H1 (cell line): ENCODE results near the gene PDZD11. TPM values are rescaled to one million over a fixed set of nuclear protein-coding genes. Genes with fewer than 3 reads are reported as not detected.

ENCODE experiments used
- CTCF ChIA-PET: fragments of 300-600 bp; sonication (Branson Sonifier 250); formaldehyde crosslinking; loops from one replicate; lab custom pipeline; 2021; ENCODE audit not compliant: partially characterized antibody; lab: Charles Lee
- POLR2A ChIA-PET: fragments of 300-600 bp; sonication (Branson Sonifier 250); formaldehyde crosslinking; loops from one replicate; lab custom pipeline; 2021; ENCODE audit warnings: inconsistent platforms; ENCODE audit not compliant: partially characterized antibody; lab: Charles Lee
- DNase-seq, 2 experiments: peaks; one replicate each; pipeline versions ENCODE4 v3.0.0 to v3.0.0-alpha.2; 2010 to 2022; ENCODE audit warnings: low spot score in 2 of 2, low read depth in 1 of 2, mixed read lengths in 1 of 2
- FAIRE-seq: peaks from 2 replicates; lab custom pipeline; 2011; peaks lifted over from hg19 to GRCh38; lab: Jason Lieb, UNC
- H2AFZ ChIP-seq: 2 replicates; pipeline ENCODE4 v1.8.1; 2012; ENCODE audit warnings: low read length, inconsistent platforms
- H2AK5ac ChIP-seq: 2 replicates; pipeline ENCODE4 v1.6.1; 2013; ENCODE audit warnings: low read depth, low read length
- H2BK120ac ChIP-seq: replicated peaks from 2 replicates; pipeline ENCODE3; 2013; ENCODE audit warnings: low read depth, low read length, inconsistent platforms
- H2BK12ac ChIP-seq: 2 replicates; pipeline ENCODE4 v1.6.1; 2013; ENCODE audit warnings: low read depth, low read length
- H2BK15ac ChIP-seq: 2 replicates; pipeline ENCODE4 v1.6.1; 2013; ENCODE audit warnings: low read length
- H2BK20ac ChIP-seq: 2 replicates; pipeline ENCODE4 v1.6.1; 2013; ENCODE audit warnings: low read length
- H2BK5ac ChIP-seq: 2 replicates; pipeline ENCODE4 v1.6.1; 2013; ENCODE audit warnings: low read depth, low read length
- H3K14ac ChIP-seq: 2 replicates; pipeline ENCODE4 v1.6.1; 2013; ENCODE audit warnings: inconsistent platforms; ENCODE audit not compliant: insufficient read length
- H3K18ac ChIP-seq: 2 replicates; pipeline ENCODE4 v1.6.1; 2013; ENCODE audit warnings: low read length; ENCODE audit errors: extremely low read depth
- H3K23ac ChIP-seq: 2 replicates; pipeline ENCODE4 v1.6.1; 2013; ENCODE audit warnings: inconsistent platforms; ENCODE audit not compliant: insufficient read length
- H3K23me2 ChIP-seq: 2 replicates; pipeline ENCODE4 v1.6.1; 2013; ENCODE audit warnings: low read depth, low read length
- H3K27ac ChIP-seq: 2 replicates; pipeline ENCODE4 v1.6.1; 2011; ENCODE audit warnings: low read depth, low read length, inconsistent platforms
- H3K27me3 ChIP-seq, 4 experiments: replicated peaks in 1 of 4; 1 replicate in 1 of 4; 2 replicates in 3 of 4; pipeline versions ENCODE4 v1.6.1 to v1.8.1; 2011 to 2013; ENCODE audit warnings: low read length in 3 of 4, mild to moderate bottlenecking in 3 of 4, inconsistent platforms in 2 of 4, mixed read lengths in 2 of 4, moderate library complexity in 1 of 4; ENCODE audit not compliant: control insufficient read depth in 3 of 4, insufficient read depth in 3 of 4; ENCODE audit errors: extremely low read depth in 1 of 4
- H3K36me3 ChIP-seq, 4 experiments: 2 replicates each; pipeline versions ENCODE4 v1.6.1 to v1.8.1; 2011 to 2013; ENCODE audit warnings: mild to moderate bottlenecking in 4 of 4, low read length in 3 of 4, moderate library complexity in 2 of 4, control low read depth in 1 of 4, inconsistent platforms in 1 of 4; ENCODE audit not compliant: insufficient read depth in 4 of 4, control insufficient read depth in 2 of 4
- H3K4ac ChIP-seq: replicated peaks from 2 replicates; pipeline ENCODE3; 2013; ENCODE audit warnings: low read length, low read depth, mixed read lengths, inconsistent platforms; ENCODE audit not compliant: insufficient read length
- H3K4me1 ChIP-seq, 4 experiments: replicated peaks in 1 of 4; 1 replicate in 1 of 4; 2 replicates in 3 of 4; pipeline versions ENCODE4 v1.6.1 to v1.8.1; 2011 to 2013; ENCODE audit warnings: low read length in 3 of 4, inconsistent platforms in 2 of 4, mixed read lengths in 1 of 4; ENCODE audit not compliant: insufficient read depth in 4 of 4, control insufficient read depth in 3 of 4
- H3K4me2 ChIP-seq, 2 experiments: 2 replicates each; pipeline versions ENCODE4 v1.6.1 to v1.8.1; 2011 to 2013; ENCODE audit warnings: low read depth in 2 of 2, low read length in 2 of 2, control low read depth in 1 of 2, inconsistent platforms in 1 of 2, mild to moderate bottlenecking in 1 of 2; ENCODE audit not compliant: insufficient read depth in 1 of 2
- H3K4me3 ChIP-seq, 4 experiments: fragments of 200-600, 300-600 bp in 1 of 4; sonication (generic), shearing (Covaris generic), sonication (Bioruptor Twin) in 1 of 4; 2 replicates each; pipeline versions ENCODE4 v1.5.1 to v1.8.1; 2011 to 2016; ENCODE audit warnings: low read length in 4 of 4, low read depth in 3 of 4, control low read depth in 2 of 4, inconsistent platforms in 2 of 4, mild to moderate bottlenecking in 2 of 4, mixed read lengths in 1 of 4, moderate library complexity in 1 of 4; ENCODE audit not compliant: insufficient read depth in 2 of 4; ENCODE audit errors: extremely low read depth in 1 of 4
- H3K56ac ChIP-seq: replicated peaks from 2 replicates; pipeline ENCODE3; 2013; ENCODE audit warnings: low read depth, mild to moderate bottlenecking, mixed read lengths, low read length, inconsistent platforms; ENCODE audit not compliant: insufficient read length
- H3K79me1 ChIP-seq: 2 replicates; pipeline ENCODE4 v1.6.1; 2013; ENCODE audit warnings: low read depth, low read length, control low read depth
- H3K79me2 ChIP-seq, 2 experiments: 2 replicates each; pipeline versions ENCODE4 v1.6.1 to v1.8.1; 2012 to 2013; ENCODE audit warnings: low read length in 2 of 2, mild to moderate bottlenecking in 2 of 2, inconsistent platforms in 1 of 2; ENCODE audit not compliant: insufficient read depth in 2 of 2, control insufficient read depth in 1 of 2
- H3K9ac ChIP-seq, 4 experiments: replicated peaks in 1 of 4; 1 replicate in 1 of 4; 2 replicates in 3 of 4; pipeline versions ENCODE4 v1.6.1 to v1.8.1; 2011 to 2013; ENCODE audit warnings: low read depth in 3 of 4, low read length in 3 of 4, control low read depth in 2 of 4, mild to moderate bottlenecking in 2 of 4, moderate library complexity in 2 of 4, inconsistent platforms in 1 of 4; ENCODE audit errors: extremely low read depth in 1 of 4
- H3K9me3 ChIP-seq, 2 experiments: 2 replicates each; pipeline versions ENCODE4 v1.6.1 to v1.8.1; 2012 to 2013; ENCODE audit warnings: mild to moderate bottlenecking in 2 of 2, moderate library complexity in 2 of 2, control low read depth in 1 of 2, inconsistent platforms in 1 of 2, low read depth in 1 of 2, low read length in 1 of 2, mixed read lengths in 1 of 2; ENCODE audit not compliant: insufficient read depth in 2 of 2
- H4K20me1 ChIP-seq, 2 experiments: replicated peaks in 1 of 2; 2 replicates each; pipeline versions ENCODE3 to v1.8.1; 2011 to 2013; ENCODE audit warnings: inconsistent platforms in 2 of 2, low read length in 2 of 2, mild to moderate bottlenecking in 1 of 2; ENCODE audit not compliant: insufficient read depth in 2 of 2, control insufficient read depth in 1 of 2
- H4K5ac ChIP-seq: 2 replicates; pipeline ENCODE4 v1.6.1; 2013; ENCODE audit warnings: low read length, low read depth, mixed read lengths, inconsistent platforms; ENCODE audit not compliant: insufficient read length
- H4K8ac ChIP-seq: 2 replicates; pipeline ENCODE4 v1.8.0; 2013; ENCODE audit warnings: mild to moderate bottlenecking, moderate library complexity, low read length, inconsistent platforms; ENCODE audit not compliant: insufficient read depth; ENCODE audit errors: extremely low read depth
- H4K91ac ChIP-seq: replicated peaks from 2 replicates; pipeline ENCODE3; 2013; ENCODE audit warnings: low read length, mixed read lengths, inconsistent platforms; ENCODE audit not compliant: insufficient read length
- CHD2 ChIP-seq: IDR thresholded peaks from 2 replicates; pipeline ENCODE4 v1.6.1; 2012; ENCODE audit warnings: low read length, improper control_type of control experiment
- CTBP2 ChIP-seq: IDR thresholded peaks from 2 replicates; pipeline ENCODE4 v1.7.0; 2011; ENCODE audit warnings: borderline replicate concordance, mild to moderate bottlenecking, moderate library complexity, mixed read lengths, low read length; ENCODE audit not compliant: insufficient read depth, insufficient read length
- CTCF ChIP-seq, 3 experiments: IDR thresholded peaks; 1 replicate in 2 of 3; 2 replicates in 1 of 3; pipeline versions ENCODE4 v1.5.1 to v1.6.1; 2011; ENCODE audit warnings: low read length in 3 of 3, mild to moderate bottlenecking in 3 of 3, inconsistent platforms in 2 of 3, low read depth in 1 of 3, moderate library complexity in 1 of 3; ENCODE audit not compliant: insufficient read depth in 1 of 3; ENCODE audit errors: control extremely low read depth in 1 of 3
- HDAC2 ChIP-seq, 2 experiments: fragments of 300-600 bp in 1 of 2; sonication (generic) in 1 of 2; IDR thresholded peaks; 2 replicates each; pipeline ENCODE4 v1.6.1; 2011 to 2012; ENCODE audit warnings: low read depth in 2 of 2, low read length in 2 of 2, mild to moderate bottlenecking in 2 of 2, moderate library complexity in 2 of 2, borderline replicate concordance in 1 of 2, inconsistent platforms in 1 of 2
- KDM4A ChIP-seq: IDR thresholded peaks from one replicate; pipeline ENCODE4 v1.7.1; 2012; ENCODE audit warnings: low read depth, mild to moderate bottlenecking, moderate library complexity, low read length, inconsistent platforms; ENCODE audit not compliant: severe bottlenecking
- KDM5A ChIP-seq: fragments of 200-600 bp; IDR thresholded peaks from 2 replicates; pipeline ENCODE4 v1.7.1; 2012; ENCODE audit warnings: mild to moderate bottlenecking, low read length, inconsistent platforms, mixed read lengths
- MAFK ChIP-seq: IDR thresholded peaks from 2 replicates; pipeline ENCODE4 v1.6.1; 2012; ENCODE audit warnings: low read depth, mild to moderate bottlenecking, improper control_type of control experiment, low read length
- RAD21 ChIP-seq, 2 experiments: IDR thresholded peaks in 1 of 2; conservative IDR thresholded peaks in 1 of 2; 2 replicates each; pipeline ENCODE4 v1.6.1; 2011; ENCODE audit warnings: low read depth in 2 of 2, low read length in 2 of 2, improper control_type of control experiment in 1 of 2, inconsistent platforms in 1 of 2, mild to moderate bottlenecking in 1 of 2, moderate library complexity in 1 of 2
- SIX5 ChIP-seq: IDR thresholded peaks from 2 replicates; pipeline ENCODE4 v1.6.1; 2011; ENCODE audit warnings: mild to moderate bottlenecking, low read depth, low read length
- SP2 ChIP-seq: IDR thresholded peaks from 2 replicates; pipeline ENCODE4 v1.6.1; 2012; ENCODE audit warnings: mild to moderate bottlenecking, low read length, inconsistent platforms
- TAF1 ChIP-seq: IDR thresholded peaks from 2 replicates; pipeline ENCODE4 v1.6.1; 2011; ENCODE audit warnings: mild to moderate bottlenecking, low read depth, low read length
- ZNF274 ChIP-seq: IDR thresholded peaks from 2 replicates; pipeline ENCODE4 v1.7.0; 2012; ENCODE audit warnings: low read length, borderline replicate concordance; ENCODE audit errors: extremely low read depth
- WGBS, 2 experiments: shearing (Covaris generic) in 1 of 2; methylation state at CpG; one replicate each; pipeline versions ENCODE4 v1.1.6 to v1.1.7; 2013 to 2015; ENCODE audit warnings: low lambda C conversion rate in 2 of 2, mixed read lengths in 2 of 2, inconsistent platforms in 1 of 2, low coverage in 1 of 2, missing lambda C conversion rate in 1 of 2; ENCODE audit not compliant: insufficient replicate concordance in 2 of 2, insufficient coverage in 1 of 2, insufficient read length in 1 of 2; ENCODE audit errors: extremely low coverage in 1 of 2, missing lambda C conversion rate in 1 of 2; 5-methylcytosine and 5-hydroxymethylcytosine counted together
- polyA plus RNA-seq, 7 experiments: library from polyadenylated mRNA; depleted of rRNA in 3 of 7; stranded (reverse) in 5 of 7; unstranded in 2 of 7; fragments of >200 nt in 5 of 7; fragments of 200-250 nt in 2 of 7; gene quantifications; 1 replicate in 5 of 7; 2 replicates in 1 of 7; 4 replicates in 1 of 7; pipeline versions ENCODE4 v1.2.1 to v1.2.3, GENCODE V29; 2011 to 2013; ENCODE audit warnings: missing spikeins in 2 of 7, mixed read lengths in 2 of 7
- total RNA-seq: library from RNA; stranded (reverse); fragmentation: NEBNext Ultra II Directional; extraction: Animal tissue kit (Norgen Biotek cat#: 25700); gene quantifications from 2 replicates; pipeline ENCODE4 v1.2.1, GENCODE V29; 2021

Gene PDZD11
- total and polyA plus RNA-seq, 2 of the 8 experiments (the other 6 are each of a cell fraction or from before 2014, with no cell fraction given): 31.5 to 55.9 TPM

- no peak for DNase-seq
- CTCF ChIA-PET: no interaction called here
- no peak for TF ChIP-seq CTBP2
- TF ChIP-seq RAD21 (IDR thresholded peaks at IDR 0.05 in 1 of 2, conservative IDR thresholded peaks at IDR 0.05 in 1 of 2; ENCODE audit: low read depth in 2 of 2, low read length in 2 of 2): no peak
- no peak for TF ChIP-seq SP2
- no peak for TF ChIP-seq SIX5
- no peak for TF ChIP-seq HDAC2 (IDR thresholded peaks at IDR 0.05; ENCODE audit: borderline replicate concordance in 1 of 2, low read depth in 2 of 2, low read length in 2 of 2)
- no peak for TF ChIP-seq MAFK
- TF ChIP-seq KDM5A: no peak
- TF ChIP-seq TAF1: no peak
- no peak for TF ChIP-seq ZNF274
- TF ChIP-seq CHD2: no peak
- TF ChIP-seq CTCF (IDR thresholded peaks at IDR 0.05; ENCODE audit: control extremely low read depth in 1 of 3, insufficient read depth in 1 of 3, low read depth in 1 of 3, low read length in 3 of 3): no peak
- TF ChIP-seq KDM4A: no peak
Observed at GRCh38 chrX:70244881-70245280, 44.8 kb downstream of the PDZD11 start.

More at GRCh38 chrX:70244881-70245280, 44.8 kb downstream of the PDZD11 start:
- no peaks in the 10 kb centered on the region for H3K23me2 ChIP-seq
- H4K20me1 ChIP-seq: no peaks in the 10 kb centered on the region
- no peaks in the 10 kb centered on the region for H3K4me1 ChIP-seq
- POLR2A ChIA-PET: no interaction called here
- H3K79me1 ChIP-seq: no peaks in the 10 kb centered on the region
- H3K9me3 ChIP-seq: no peaks in the 10 kb centered on the region
- FAIRE-seq: no peak
- H2AFZ ChIP-seq: no peak overlapping the region
- no peak overlapping the region for H3K4ac ChIP-seq
- H3K4me3 ChIP-seq: no peak overlapping the region
- H3K27ac ChIP-seq: no peak overlapping the region
- no peak overlapping the region for H4K8ac ChIP-seq
- H2BK20ac ChIP-seq: no peak overlapping the region
- no peak overlapping the region for H3K4me2 ChIP-seq
- no peak overlapping the region for H2AK5ac ChIP-seq
- H4K5ac ChIP-seq: no peak overlapping the region
- no peak overlapping the region for H3K23ac ChIP-seq
- H2BK5ac ChIP-seq: no peak overlapping the region
- no peak overlapping the region for H3K56ac ChIP-seq
- H3K18ac ChIP-seq: no peak overlapping the region
- H3K79me2 ChIP-seq: no peaks in the 10 kb centered on the region
- no peak overlapping the region for H2BK15ac ChIP-seq
- no peak overlapping the region for H2BK120ac ChIP-seq
- H3K9ac ChIP-seq: no peak overlapping the region
- 85% methylated on average over 6 of the region's 6 CpGs; no CpG with 5 or more reads in 1 of the 2 experiments for WGBS, 2 experiments
- no peak overlapping the region for H4K91ac ChIP-seq
- H3K14ac ChIP-seq: no peak overlapping the region
- H3K27me3 ChIP-seq: no peaks in the 10 kb centered on the region
- no peaks in the 10 kb centered on the region for H3K36me3 ChIP-seq
- H2BK12ac ChIP-seq: no peak overlapping the region
